PC-3 (cell line): Measurements from ENCODE around the gene SNAP23.

ENCODE experiments used
- EZH2 ChIP-seq: fragments of 300-600 bp; sonication (generic); IDR thresholded peaks from one replicate; pipeline ENCODE4 v1.6.1; 2017; ENCODE audit warnings: antibody characterized with exemption, mild to moderate bottlenecking, low read length; ENCODE audit not compliant: unreplicated experiment
- EZH2phosphoT487 ChIP-seq: fragments of 300-600 bp; sonication (generic); IDR thresholded peaks from 2 replicates; pipeline ENCODE4 v1.6.1; 2018; ENCODE audit warnings: mild to moderate bottlenecking, antibody characterized with exemption, low read length, borderline replicate concordance
- TF ChIP-seq, protein P1 (sequence below): fragments of 300-600 bp; sonication (generic); conservative IDR thresholded peaks from 2 replicates; pipeline ENCODE4 v1.5.1; 2017; ENCODE audit warnings: antibody characterized with exemption, low read depth, mild to moderate bottlenecking, low read length

DNA sequence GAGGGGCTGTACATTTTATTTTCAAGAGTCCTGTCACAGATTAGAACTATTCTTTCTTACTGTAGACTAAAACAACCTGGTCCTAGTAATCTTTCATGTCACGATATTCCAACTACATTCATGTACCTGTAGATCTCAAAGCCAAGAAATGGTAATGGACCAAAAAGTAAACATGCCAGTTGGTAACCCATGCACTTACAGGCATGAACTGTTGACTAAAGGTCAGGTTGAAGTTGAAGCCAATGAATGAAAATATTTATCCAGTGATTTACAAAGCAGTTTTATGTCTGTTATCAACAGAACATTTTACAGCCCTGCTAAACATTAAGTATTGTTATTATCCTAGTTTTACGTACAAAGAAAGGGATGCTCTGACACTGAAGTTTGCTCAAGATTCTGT, 27.9 kb downstream of the SNAP23 start:
- TF ChIP-seq, protein P1, sequence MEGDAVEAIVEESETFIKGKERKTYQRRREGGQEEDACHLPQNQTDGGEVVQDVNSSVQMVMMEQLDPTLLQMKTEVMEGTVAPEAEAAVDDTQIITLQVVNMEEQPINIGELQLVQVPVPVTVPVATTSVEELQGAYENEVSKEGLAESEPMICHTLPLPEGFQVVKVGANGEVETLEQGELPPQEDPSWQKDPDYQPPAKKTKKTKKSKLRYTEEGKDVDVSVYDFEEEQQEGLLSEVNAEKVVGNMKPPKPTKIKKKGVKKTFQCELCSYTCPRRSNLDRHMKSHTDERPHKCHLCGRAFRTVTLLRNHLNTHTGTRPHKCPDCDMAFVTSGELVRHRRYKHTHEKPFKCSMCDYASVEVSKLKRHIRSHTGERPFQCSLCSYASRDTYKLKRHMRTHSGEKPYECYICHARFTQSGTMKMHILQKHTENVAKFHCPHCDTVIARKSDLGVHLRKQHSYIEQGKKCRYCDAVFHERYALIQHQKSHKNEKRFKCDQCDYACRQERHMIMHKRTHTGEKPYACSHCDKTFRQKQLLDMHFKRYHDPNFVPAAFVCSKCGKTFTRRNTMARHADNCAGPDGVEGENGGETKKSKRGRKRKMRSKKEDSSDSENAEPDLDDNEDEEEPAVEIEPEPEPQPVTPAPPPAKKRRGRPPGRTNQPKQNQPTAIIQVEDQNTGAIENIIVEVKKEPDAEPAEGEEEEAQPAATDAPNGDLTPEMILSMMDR = no peak
- no peak for TF ChIP-seq EZH2
- no peak for TF ChIP-seq EZH2phosphoT487
